H9 (cell line): Measurements from ENCODE around the gene ITM2B. TPM values are rescaled to one million over a fixed set of nuclear protein-coding genes. Genes with fewer than 3 reads are reported as not detected.
A peak's percentile ranks its signal among the peaks of the same experiment; 100 is the strongest.
"Not testable (repeated sequence)": the region's sequence is repeated elsewhere in the genome, so short reads cannot be mapped to it uniquely, and the experiment has no call there.

Source experiments
- DNase-seq: peaks from one replicate; pipeline ENCODE4 v3.0.0-alpha.2; 2017
- H2AFZ ChIP-seq: one replicate; pipeline ENCODE4 v1.6.1; 2013; ENCODE audit warnings: mild to moderate bottlenecking, low read length, control low read depth, moderate library complexity
- H2AK5ac ChIP-seq: 2 replicates; pipeline ENCODE4 v1.6.1; 2013; ENCODE audit warnings: low read length, control low read depth, mixed read lengths; ENCODE audit not compliant: insufficient read length
- H2BK120ac ChIP-seq: one replicate; pipeline ENCODE4 v1.6.1; 2013; ENCODE audit warnings: low read depth, mild to moderate bottlenecking, low read length, control low read depth, inconsistent platforms; ENCODE audit not compliant: poor library complexity, severe bottlenecking
- H2BK12ac ChIP-seq: 2 replicates; pipeline ENCODE4 v1.6.1; 2013; ENCODE audit warnings: low read length, control low read depth, mixed read lengths, low read depth; ENCODE audit not compliant: insufficient read length
- H2BK15ac ChIP-seq: 2 replicates; pipeline ENCODE4 v1.6.1; 2013; ENCODE audit warnings: low read depth, low read length, control low read depth
- H2BK20ac ChIP-seq: one replicate; pipeline ENCODE4 v1.6.1; 2013; ENCODE audit warnings: low read depth, mild to moderate bottlenecking, low read length, control low read depth, inconsistent platforms; ENCODE audit not compliant: poor library complexity, severe bottlenecking
- H2BK5ac ChIP-seq: 2 replicates; pipeline ENCODE4 v1.6.1; 2013; ENCODE audit warnings: low read length, control low read depth, mixed read lengths; ENCODE audit not compliant: insufficient read length
- H3K14ac ChIP-seq: 2 replicates; pipeline ENCODE4 v1.6.1; 2013; ENCODE audit warnings: low read length, control low read depth; ENCODE audit not compliant: insufficient read depth
- H3K18ac ChIP-seq: 2 replicates; pipeline ENCODE4 v1.6.1; 2013; ENCODE audit warnings: low read depth, mild to moderate bottlenecking, mixed read lengths, low read length, control low read depth; ENCODE audit not compliant: insufficient read length
- H3K23ac ChIP-seq: 2 replicates; pipeline ENCODE4 v1.6.1; 2013; ENCODE audit warnings: low read length, control low read depth, mixed read lengths, low read depth; ENCODE audit not compliant: insufficient read length
- H3K23me2 ChIP-seq: 2 replicates; pipeline ENCODE4 v1.6.1; 2013; ENCODE audit warnings: low read depth, mild to moderate bottlenecking, mixed read lengths, low read length, control low read depth; ENCODE audit not compliant: insufficient read length, poor library complexity, severe bottlenecking
- H3K27ac ChIP-seq: 2 replicates; pipeline ENCODE4 v1.5.1; 2013; ENCODE audit warnings: low read length, control low read depth, mixed read lengths, low read depth; ENCODE audit not compliant: insufficient read length
- H3K27me3 ChIP-seq: 2 replicates; pipeline ENCODE4 v1.6.1; 2013; ENCODE audit warnings: low read length, control low read depth, inconsistent platforms; ENCODE audit not compliant: insufficient read depth
- H3K4ac ChIP-seq: 2 replicates; pipeline ENCODE4 v1.6.1; 2013; ENCODE audit warnings: low read depth, mild to moderate bottlenecking, control low read depth, inconsistent platforms, low read length, moderate library complexity
- H3K4me1 ChIP-seq: 2 replicates; pipeline ENCODE4 v1.6.1; 2013; ENCODE audit warnings: low read length, control low read depth, inconsistent platforms; ENCODE audit not compliant: insufficient read depth
- H3K4me2 ChIP-seq: 2 replicates; pipeline ENCODE4 v1.6.1; 2013; ENCODE audit warnings: low read length, control low read depth, mixed read lengths; ENCODE audit not compliant: insufficient read length, insufficient read depth
- H3K56ac ChIP-seq: 2 replicates; pipeline ENCODE4 v1.6.1; 2013; ENCODE audit warnings: low read depth, mild to moderate bottlenecking, mixed read lengths, low read length, control low read depth; ENCODE audit not compliant: insufficient read length
- H3K79me1 ChIP-seq: 2 replicates; pipeline ENCODE4 v1.6.1; 2013; ENCODE audit warnings: low read depth, mild to moderate bottlenecking, moderate library complexity, low read length, control low read depth, inconsistent platforms; ENCODE audit not compliant: insufficient read depth, poor library complexity, severe bottlenecking
- H3K79me2 ChIP-seq: 2 replicates; pipeline ENCODE4 v1.6.1; 2013; ENCODE audit warnings: low read length, control low read depth, inconsistent platforms; ENCODE audit not compliant: insufficient read depth
- H3K9ac ChIP-seq: 2 replicates; pipeline ENCODE4 v1.6.1; 2013; ENCODE audit warnings: low read length, control low read depth, mixed read lengths; ENCODE audit not compliant: insufficient read length; ENCODE audit errors: extremely low read depth
- H3K9me3 ChIP-seq: one replicate; pipeline ENCODE4 v1.6.1; 2013; ENCODE audit warnings: low read depth, low read length, inconsistent platforms; ENCODE audit not compliant: control insufficient read depth
- H3T11ph ChIP-seq: one replicate; pipeline ENCODE4 v1.6.1; 2013; ENCODE audit warnings: mild to moderate bottlenecking, low read length, control low read depth, inconsistent platforms
- H4K20me1 ChIP-seq: one replicate; pipeline ENCODE4 v1.6.1; 2013; ENCODE audit not compliant: control insufficient read depth, insufficient read length, insufficient read depth
- H4K5ac ChIP-seq: 2 replicates; pipeline ENCODE4 v1.6.1; 2013; ENCODE audit warnings: low read depth, mild to moderate bottlenecking, mixed read lengths, low read length, control low read depth; ENCODE audit not compliant: insufficient read length
- H4K8ac ChIP-seq: replicated peaks from 2 replicates; pipeline ENCODE4 v1.6.1; 2013; ENCODE audit warnings: low read length, control low read depth, mixed read lengths, low read depth; ENCODE audit not compliant: insufficient read length
- H4K91ac ChIP-seq: 2 replicates; pipeline ENCODE4 v1.6.1; 2013; ENCODE audit warnings: low read depth, mild to moderate bottlenecking, moderate library complexity, mixed read lengths, low read length, control low read depth; ENCODE audit not compliant: insufficient read length
- H3K27ac Mint-ChIP-seq, 3 experiments: 2 replicates in 2 of 3; 3 replicates in 1 of 3; pipeline ENCODE4 v1.8.0; 2020 to 2021; ENCODE audit warnings: mixed read lengths in 3 of 3, mild to moderate bottlenecking in 1 of 3, moderate library complexity in 1 of 3
- H3K27me3 Mint-ChIP-seq: 2 replicates; pipeline ENCODE4 v1.8.0; 2021; ENCODE audit warnings: low read depth, mild to moderate bottlenecking, moderate library complexity, mixed read lengths
- H3K36me3 Mint-ChIP-seq, 3 experiments: 2 replicates in 2 of 3; 3 replicates in 1 of 3; pipeline ENCODE4 v1.8.0; 2020 to 2021; ENCODE audit warnings: low read depth in 3 of 3, mixed read lengths in 3 of 3; ENCODE audit not compliant: insufficient read depth in 1 of 3
- H3K4me1 Mint-ChIP-seq, 2 experiments: 2 replicates each; pipeline ENCODE4 v1.8.0; 2020; ENCODE audit warnings: mixed read lengths in 2 of 2
- H3K4me3 Mint-ChIP-seq, 2 experiments: 2 replicates in 1 of 2; 3 replicates in 1 of 2; pipeline ENCODE4 v1.8.0; 2020 to 2021; ENCODE audit warnings: mild to moderate bottlenecking in 2 of 2, mixed read lengths in 2 of 2, moderate library complexity in 1 of 2
- H3K9me3 Mint-ChIP-seq, 2 experiments: 2 replicates in 1 of 2; 3 replicates in 1 of 2; pipeline ENCODE4 v1.8.0; 2020; ENCODE audit warnings: mild to moderate bottlenecking in 2 of 2, mixed read lengths in 2 of 2, moderate library complexity in 1 of 2
- WGBS: extraction: QIAGEN DNeasy Blood & Tissue Kit; methylation state at CpG from one replicate; pipeline ENCODE4 v1.1.7; 2013; ENCODE audit warnings: missing lambda C conversion rate, low lambda C conversion rate, mixed read lengths; ENCODE audit not compliant: insufficient read length; ENCODE audit errors: extremely low coverage; 5-methylcytosine and 5-hydroxymethylcytosine counted together
- total RNA-seq: library from RNA; stranded (reverse); gene quantifications from 2 replicates; pipeline ENCODE4 v1.2.1, GENCODE V29; 2021
- TF ChIP-seq, protein P1 (sequence below): fragments of 200-600 bp; sonication (generic); conservative IDR thresholded peaks from 3 replicates; pipeline ENCODE4 v1.8.0; 2021; ENCODE audit warnings: antibody characterized with exemption, mild to moderate bottlenecking

Gene ITM2B
- total RNA-seq, 1 experiment from 2014 or later: 175 TPM

DNA sequence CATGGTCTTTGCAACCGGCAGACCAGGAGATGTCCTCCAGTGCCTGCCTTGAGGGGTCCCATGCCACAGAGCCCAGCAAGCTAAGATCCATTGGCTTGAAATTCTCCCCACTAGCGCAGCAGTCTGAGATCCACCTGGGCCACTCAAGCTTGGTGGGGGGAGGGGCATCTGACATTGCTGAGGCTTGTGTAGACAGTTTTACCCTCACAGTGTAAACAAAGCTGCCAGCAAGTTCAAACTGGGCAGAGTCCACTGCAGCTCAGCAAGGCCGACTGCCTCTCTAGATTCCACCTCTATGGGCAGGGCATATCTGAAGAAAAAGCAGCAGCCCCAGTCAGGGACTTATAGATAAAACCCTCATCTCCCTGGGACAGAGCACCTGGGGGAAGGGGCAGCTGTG, 32.0 kb upstream of the ITM2B start:
- Histone ChIP-seq H2AFZ (no peak overlapping the region), H3K56ac (no peak overlapping the region), H3T11ph (no peak overlapping the region), H2AK5ac (no peak overlapping the region), H3K27me3 (no peaks in the 10 kb centered on the region), H4K5ac (no peak overlapping the region), H2BK15ac (no peak overlapping the region), H3K14ac (no peak overlapping the region), H3K79me2 (no peaks in the 10 kb centered on the region), H4K20me1 (no peaks in the 10 kb centered on the region), H2BK20ac (no peak overlapping the region), H4K91ac (no peak overlapping the region), H3K23ac (no peak overlapping the region), H2BK120ac (no peak overlapping the region), H3K9ac (no peak overlapping the region), H2BK5ac (no peak overlapping the region), H4K8ac (no peak overlapping the region), H3K23me2 (no peaks in the 10 kb centered on the region), H2BK12ac (no peak overlapping the region), H3K4ac (no peak overlapping the region), H3K18ac (no peak overlapping the region), H3K4me1 (no peaks in the 10 kb centered on the region), H3K9me3 (no peaks in the 10 kb centered on the region), H3K27ac (no peak overlapping the region), H3K4me2 (no peak overlapping the region), H3K79me1 (no peaks in the 10 kb centered on the region)
- TF ChIP-seq, protein P1, sequence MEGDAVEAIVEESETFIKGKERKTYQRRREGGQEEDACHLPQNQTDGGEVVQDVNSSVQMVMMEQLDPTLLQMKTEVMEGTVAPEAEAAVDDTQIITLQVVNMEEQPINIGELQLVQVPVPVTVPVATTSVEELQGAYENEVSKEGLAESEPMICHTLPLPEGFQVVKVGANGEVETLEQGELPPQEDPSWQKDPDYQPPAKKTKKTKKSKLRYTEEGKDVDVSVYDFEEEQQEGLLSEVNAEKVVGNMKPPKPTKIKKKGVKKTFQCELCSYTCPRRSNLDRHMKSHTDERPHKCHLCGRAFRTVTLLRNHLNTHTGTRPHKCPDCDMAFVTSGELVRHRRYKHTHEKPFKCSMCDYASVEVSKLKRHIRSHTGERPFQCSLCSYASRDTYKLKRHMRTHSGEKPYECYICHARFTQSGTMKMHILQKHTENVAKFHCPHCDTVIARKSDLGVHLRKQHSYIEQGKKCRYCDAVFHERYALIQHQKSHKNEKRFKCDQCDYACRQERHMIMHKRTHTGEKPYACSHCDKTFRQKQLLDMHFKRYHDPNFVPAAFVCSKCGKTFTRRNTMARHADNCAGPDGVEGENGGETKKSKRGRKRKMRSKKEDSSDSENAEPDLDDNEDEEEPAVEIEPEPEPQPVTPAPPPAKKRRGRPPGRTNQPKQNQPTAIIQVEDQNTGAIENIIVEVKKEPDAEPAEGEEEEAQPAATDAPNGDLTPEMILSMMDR: no peak
- H3K36me3 Mint-ChIP-seq: peaks cover 0 to under 1% (median 0%) of the 10 kb centered on the region in 3 experiments; a peak in 3 of 7 replicates
- H3K9me3 Mint-ChIP-seq: peaks cover 5 to 13% of the 10 kb centered on the region in 2 experiments
- DNase-seq: no peak
- H3K27ac Mint-ChIP-seq: no peak overlapping the region
- H3K4me1 Mint-ChIP-seq: 0 out of 4 replicates have a peak, but pooled peaks cover 3 to 5% of the 10 kb centered on the region in 2 experiments
- no CpG with 5 or more reads among the region's 3 CpGs for WGBS
- H3K27me3 Mint-ChIP-seq: no peaks in the 10 kb centered on the region; the same call in 1 of the 2 replicates
- H3K4me3 Mint-ChIP-seq: no peak overlapping the region

DNA sequence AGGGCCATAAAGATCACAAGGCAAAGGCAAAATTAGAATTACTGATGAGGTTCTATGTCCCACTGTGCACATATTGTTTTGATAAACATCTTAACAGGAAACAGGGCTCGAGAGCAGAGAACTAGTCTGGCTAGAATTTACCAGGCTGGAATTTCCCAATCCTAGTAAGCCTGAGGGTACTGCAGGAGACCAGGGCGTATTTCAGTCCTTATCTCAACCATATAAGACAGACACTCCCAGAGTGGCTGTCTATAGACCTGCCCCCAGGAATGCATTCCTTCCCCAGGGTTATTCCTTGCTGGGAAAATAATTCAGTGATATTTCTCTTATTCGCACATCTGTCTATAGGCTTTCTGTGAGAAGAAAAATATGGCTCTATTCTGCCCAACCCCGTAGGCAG, 25.8 kb upstream of the ITM2B start:
- H3K27me3 ChIP-seq, H4K8ac ChIP-seq, H2AK5ac ChIP-seq, H3K9me3 ChIP-seq, H3K23ac ChIP-seq, H3K9ac ChIP-seq, H4K20me1 ChIP-seq, H3K56ac ChIP-seq, H3K27me3 Mint-ChIP-seq, H3K4ac ChIP-seq, H3K27ac ChIP-seq, H2BK12ac ChIP-seq, H2BK20ac ChIP-seq, H3K14ac ChIP-seq, H2BK5ac ChIP-seq, H3K4me2 ChIP-seq, H4K91ac ChIP-seq, H2BK120ac ChIP-seq, H3K4me1 Mint-ChIP-seq, H4K5ac ChIP-seq, H2AFZ ChIP-seq, DNase-seq, H2BK15ac ChIP-seq, H3K23me2 ChIP-seq, H3K4me1 ChIP-seq, H3T11ph ChIP-seq, H3K4me3 Mint-ChIP-seq, H3K79me1 ChIP-seq, H3K18ac ChIP-seq, H3K79me2 ChIP-seq: not testable (repeated sequence)
- peaks cover 2 to 11% (median 3%) of the 10 kb centered on the region in 3 experiments; a peak in 4 of 7 replicates for H3K36me3 Mint-ChIP-seq
- 0 out of 7 replicates have a peak overlapping the region, but pooled peaks of 1 of the 3 experiments have one; percentile 40 for H3K27ac Mint-ChIP-seq
- H3K9me3 Mint-ChIP-seq: peaks cover 15% of the 10 kb centered on the region in 2 experiments; a peak in 4 of 5 replicates
- no CpG with 5 or more reads among the region's 4 CpGs for WGBS
